Measurements from ENCODE around the gene HYOU1.
"Not testable (repeated sequence)": the region's sequence is repeated elsewhere in the genome, so short reads cannot be mapped to it uniquely, and the experiment has no call there.

HYOU1 gene

GRCh38 chr11:119085437-119085847 lies 28.4 kb upstream of the HYOU1 start:
- DNase-seq (ENCODE audit: low read depth in 1 of 2, low spot score in 1 of 2), result no peak

DNA sequence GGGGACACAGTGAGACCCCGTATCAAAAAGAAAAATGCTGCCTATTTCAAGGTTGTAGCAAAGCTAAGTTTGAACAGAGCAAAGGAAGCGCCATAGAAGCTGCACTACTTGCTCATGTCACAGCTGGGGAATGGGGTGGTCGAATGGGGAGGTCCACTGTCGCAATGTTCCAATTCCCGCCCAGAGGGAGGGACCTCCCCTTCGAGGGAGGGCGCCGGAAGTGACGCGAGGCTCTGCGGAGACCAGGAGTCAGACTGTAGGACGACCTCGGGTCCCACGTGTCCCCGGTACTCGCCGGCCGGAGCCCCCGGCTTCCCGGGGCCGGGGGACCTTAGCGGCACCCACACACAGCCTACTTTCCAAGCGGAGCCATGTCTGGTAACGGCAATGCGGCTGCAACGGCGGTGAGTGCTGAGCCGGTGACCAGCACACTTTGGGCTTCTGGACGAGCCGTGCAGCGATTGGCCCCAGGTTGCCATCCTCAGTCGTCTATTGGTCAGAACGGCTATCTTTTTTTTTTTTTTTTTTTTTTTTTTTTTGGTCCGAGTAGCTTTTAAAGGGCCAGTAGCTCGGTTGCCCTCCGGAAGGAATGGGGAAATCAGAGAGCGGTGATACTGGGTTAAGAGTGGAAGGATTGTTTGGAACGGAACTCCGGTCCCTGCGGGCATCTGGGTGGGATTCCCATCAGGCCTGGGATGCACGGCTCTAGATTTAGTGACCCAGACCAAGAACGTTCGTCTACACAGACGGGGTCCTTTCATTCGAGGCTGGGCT lies 27.8 kb upstream of the HYOU1 start, which contains the start of gene HMBS:
TSS of gene HMBS (plus strand) at position 219 of the 774 bp plus-strand sequence. CDS start at position 372, 153 bp downstream.
- peak; percentile 68 to 83 for DNase-seq (ENCODE audit: low read depth in 1 of 2, low spot score in 1 of 2)

DNA sequence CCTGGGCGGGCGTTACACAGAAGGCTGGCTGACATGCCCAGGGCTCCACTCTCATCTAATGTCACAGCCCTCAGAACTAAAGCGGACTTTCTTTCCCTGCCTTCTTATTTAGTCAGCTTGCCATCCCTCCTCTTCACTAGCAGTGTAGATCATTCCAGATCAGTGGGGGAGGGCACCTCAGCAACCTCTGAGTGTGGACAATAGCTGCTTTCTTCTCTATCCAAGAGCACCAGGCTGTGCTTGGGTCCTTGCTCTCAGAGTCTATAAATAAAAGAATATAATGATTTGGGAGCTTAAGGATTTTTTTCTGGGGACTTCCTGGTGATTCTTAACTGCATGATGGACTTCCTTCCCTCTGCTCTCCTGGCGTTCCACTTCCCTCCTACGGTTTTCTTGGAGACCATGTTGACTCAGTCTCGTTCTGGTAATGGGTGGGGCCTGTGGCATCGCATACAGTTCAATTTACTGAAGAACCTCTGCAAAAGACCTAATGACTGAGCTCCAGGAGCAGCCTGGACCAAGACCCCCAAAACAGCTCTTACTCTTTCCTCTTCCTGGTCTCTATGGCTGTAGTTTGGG lies 24.8 kb upstream of the HYOU1 start:
- DNase-seq (ENCODE audit: low read depth in 1 of 2, low spot score in 1 of 2), result no peak

- DNase-seq (ENCODE audit: low read depth in 1 of 2, low spot score in 1 of 2), result no peak
These were observed 21.8 kb upstream of the HYOU1 start for GRCh38 chr11:119078675-119079420.

- no peak for DNase-seq (ENCODE audit: low read depth in 1 of 2, low spot score in 1 of 2)
These were observed 20.8 kb upstream of the HYOU1 start for GRCh38 chr11:119077839-119078238.

DNA sequence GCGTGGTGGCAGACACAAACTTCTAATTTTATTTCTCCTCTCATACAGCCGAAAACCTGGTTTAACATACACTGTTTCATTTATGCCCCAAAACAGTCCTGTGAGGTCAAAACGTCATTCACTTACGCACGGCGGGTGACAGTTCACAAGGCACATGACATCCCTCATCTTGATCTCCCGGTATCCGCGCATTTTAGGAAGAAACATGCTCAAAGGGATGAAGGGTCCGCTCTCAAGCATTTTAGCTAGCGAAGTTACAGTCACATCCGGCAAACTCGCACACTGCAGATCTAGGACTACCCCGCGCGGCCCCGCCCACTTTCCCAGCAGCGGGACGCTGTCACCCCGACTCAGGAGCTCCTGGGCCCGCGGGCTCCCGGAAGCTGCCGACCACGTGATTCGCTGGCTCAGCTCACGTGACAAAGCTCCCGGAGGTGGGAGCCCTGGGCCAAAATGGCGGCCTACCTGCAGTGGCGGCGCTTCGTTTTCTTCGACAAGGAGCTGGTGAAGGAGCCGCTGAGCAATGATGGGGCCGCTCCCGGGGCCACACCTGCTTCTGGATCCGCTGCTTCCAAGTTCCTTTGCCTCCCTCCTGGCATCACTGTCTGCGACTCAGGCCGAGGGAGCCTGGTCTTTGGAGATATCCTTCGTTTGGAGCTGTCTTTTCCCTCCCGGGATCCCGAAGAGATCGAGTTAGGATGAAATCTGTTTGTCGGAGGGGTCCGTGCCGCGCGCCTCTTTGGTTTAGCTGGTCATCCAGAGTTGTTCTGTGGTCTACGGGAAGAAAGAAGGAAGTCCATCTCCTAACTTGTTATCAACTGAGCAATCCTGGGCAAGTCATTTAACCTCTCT lies 10.6 kb upstream of the HYOU1 start, which contains the start of gene VPS11:
TSS of gene VPS11 (plus strand) at position 448 of the 852 bp plus-strand sequence. CDS start at position 454, 6 bp downstream.
- peak; percentile 94 to 96 for DNase-seq (ENCODE audit: low read depth in 1 of 2, low spot score in 1 of 2)

DNA sequence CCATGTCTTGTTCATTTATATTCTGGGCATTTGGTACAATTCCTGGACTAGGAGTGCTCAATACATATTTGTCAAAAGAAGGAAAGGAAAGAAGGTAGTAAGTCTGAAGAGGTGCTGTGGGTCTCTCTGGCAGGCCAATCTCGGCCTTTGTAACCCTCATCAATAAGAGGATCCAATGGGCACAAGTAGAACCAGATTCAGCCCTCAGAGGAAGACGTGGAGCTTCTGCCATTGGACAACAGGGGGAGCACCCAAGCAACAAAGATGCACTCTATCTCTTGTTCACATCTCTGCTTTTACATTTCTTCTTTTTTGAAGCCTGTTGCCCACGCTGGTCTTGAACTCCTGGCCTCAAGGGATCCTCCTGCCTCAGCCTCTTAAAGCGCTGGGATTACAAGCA lies 8.4 kb upstream of the HYOU1 start:
- DNase-seq (ENCODE audit: low read depth in 1 of 2, low spot score in 1 of 2), result no peak

- DNase-seq (ENCODE audit: low read depth in 1 of 2, low spot score in 1 of 2), result no peak
These were observed 5.8 kb upstream of the HYOU1 start for GRCh38 chr11:119062779-119063178.

DNA sequence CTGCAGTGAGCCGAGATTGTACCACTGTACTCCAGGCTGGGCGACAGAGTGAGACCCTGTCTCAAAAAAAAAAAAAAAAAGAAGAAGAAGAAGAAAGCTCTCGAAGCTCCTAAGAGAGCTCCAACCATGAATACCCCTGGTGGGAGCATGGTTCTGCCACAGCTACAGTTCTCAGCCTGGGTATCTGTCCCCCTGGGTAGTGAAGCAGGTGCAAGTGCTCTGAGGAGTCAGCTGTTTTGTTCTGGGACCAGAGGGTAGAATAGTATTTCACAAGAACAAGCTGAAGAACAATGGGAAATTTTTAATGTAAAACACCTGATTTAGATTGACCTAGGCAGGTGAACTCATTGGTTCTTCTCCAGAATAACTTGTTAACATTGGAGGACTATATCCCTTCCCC lies 4.3 kb upstream of the HYOU1 start:
- DNase-seq (ENCODE audit: low read depth in 1 of 2, low spot score in 1 of 2), result no peak

DNA sequence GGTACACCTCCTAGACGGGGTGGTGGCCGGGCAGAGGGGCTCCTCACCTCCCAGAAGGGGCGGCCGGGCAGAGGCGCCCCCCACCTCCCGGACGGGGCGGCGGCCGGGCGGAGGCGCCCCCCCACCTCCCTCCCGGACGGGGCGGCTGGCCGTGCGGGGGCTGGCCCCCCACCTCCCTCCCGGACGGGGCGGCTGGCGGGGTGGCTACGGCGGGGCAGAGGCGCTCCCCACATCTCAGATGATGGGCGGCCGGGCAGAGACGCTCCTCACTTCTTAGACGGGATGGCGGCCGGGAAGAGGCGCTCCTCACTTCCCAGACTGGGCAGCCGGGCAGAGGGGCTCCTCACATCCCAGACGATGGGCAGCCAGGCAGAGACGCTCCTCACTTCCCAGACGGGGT lies 2.1 kb upstream of the HYOU1 start:
- not testable (repeated sequence) for DNase-seq (ENCODE audit: low read depth in 1 of 2, low spot score in 1 of 2)

DNA sequence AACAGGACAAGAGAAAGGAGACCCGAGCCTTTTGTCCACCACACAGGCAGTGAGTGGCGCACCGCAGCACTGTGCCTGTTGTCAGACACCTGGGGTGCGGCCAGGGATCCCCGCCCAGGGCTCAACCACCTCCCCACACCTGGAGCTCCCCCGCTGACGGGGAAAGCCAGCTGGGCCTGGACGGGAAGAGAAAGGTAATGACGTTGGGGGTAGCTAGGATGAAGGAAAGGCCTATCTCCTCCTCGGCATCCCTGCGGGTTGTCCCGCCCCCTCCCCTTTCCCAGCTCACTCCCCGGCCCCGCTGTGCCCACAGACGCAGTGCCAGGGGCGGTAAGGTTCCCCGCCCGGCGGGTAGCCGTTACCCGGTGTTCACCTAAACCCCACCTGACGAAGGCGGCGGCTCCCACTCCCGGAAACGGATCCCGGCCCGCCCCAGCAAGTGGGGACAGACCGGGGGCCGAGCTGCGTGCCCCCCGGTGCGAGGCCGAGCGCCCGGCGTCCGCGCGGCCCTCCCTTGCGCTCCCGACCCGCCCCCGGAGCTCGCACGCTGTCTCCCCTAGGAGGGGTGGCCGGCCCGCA lies 495 bp downstream of the HYOU1 start:
- DNase-seq (ENCODE audit: low read depth in 1 of 2, low spot score in 1 of 2), result peak in 1 of 2 donors; percentile 25

DNA sequence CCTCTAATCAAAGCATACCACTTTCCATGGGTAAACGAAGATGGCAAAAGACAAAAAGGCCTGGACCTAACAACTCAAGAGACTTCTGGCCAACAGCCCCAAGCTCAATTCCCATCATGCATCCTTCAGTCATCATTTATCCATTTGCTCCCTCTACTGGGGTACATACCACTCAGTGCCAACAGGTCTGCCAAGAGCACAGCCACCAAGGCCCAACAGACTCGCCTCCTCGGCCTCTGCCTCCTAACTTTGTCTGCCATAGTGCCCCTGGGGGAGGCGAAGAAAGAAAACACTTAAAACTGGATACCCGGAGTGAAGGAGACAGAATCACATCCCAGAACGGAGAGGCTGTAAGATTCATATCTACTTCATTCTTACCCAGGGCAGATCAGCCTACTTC lies 1.1 kb downstream of the HYOU1 start:
- no peak for DNase-seq (ENCODE audit: low read depth in 1 of 2, low spot score in 1 of 2)

DNA sequence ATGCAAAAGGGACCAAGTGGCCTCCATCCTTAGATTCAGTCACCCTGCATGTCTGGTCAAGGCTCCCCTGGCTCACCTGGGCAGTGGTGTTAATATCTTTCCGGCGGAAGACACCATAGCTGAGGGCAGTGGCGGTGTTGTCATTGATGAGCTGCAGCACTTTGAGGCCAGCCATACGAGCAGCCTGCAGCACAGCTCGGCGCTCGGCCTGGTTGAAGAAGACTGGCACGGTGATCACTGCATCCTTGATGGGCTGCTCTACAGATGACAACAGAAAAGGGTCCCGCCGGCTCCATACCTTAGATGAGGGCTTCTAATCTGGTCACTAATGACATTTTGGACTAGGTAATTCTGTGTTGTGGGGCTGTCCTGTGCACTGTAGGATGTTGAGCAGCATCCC lies 2.6 kb downstream of the HYOU1 start:
- no peak for DNase-seq (ENCODE audit: low read depth in 1 of 2, low spot score in 1 of 2)

- DNase-seq (ENCODE audit: low read depth in 1 of 2, low spot score in 1 of 2), result no peak
These were observed 4.7 kb downstream of the HYOU1 start for GRCh38 chr11:119052163-119052814.

DNA sequence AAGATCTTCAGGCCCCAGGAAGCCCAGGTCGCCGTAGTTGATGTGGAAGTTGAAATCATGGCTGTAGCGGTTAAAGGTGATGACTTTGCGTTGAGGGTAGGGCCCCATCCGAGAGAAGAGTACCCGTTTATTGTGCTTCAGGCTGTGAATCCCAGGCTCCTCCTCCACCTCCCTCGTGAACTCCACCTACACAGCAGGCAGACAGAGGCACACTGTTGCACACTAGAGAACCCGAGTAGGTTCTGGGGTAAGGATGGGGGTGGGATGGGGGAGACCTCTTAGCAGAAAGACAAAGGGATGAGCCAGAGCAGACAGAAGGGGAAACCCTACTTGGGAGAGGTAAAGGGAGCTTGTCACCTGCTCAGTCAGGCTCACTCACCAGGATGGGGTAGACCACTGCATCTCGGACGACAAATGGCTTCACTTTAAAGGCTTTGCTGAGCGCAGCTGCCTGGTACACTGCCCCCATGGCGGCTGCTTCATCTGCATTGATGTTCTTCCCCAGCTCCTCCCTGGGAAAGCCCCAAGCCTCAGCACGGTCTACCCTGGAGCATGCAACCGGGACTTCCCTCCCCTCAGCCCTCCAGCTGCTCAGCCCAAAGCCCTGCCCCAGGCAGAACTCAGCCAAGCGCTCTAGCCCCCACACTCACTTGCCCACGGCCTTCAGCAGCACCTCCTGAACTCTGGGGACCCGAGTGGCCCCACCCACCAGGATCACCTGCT lies 5.4 kb downstream of the HYOU1 start:
- DNase-seq (ENCODE audit: low read depth in 1 of 2, low spot score in 1 of 2), result no peak

DNA sequence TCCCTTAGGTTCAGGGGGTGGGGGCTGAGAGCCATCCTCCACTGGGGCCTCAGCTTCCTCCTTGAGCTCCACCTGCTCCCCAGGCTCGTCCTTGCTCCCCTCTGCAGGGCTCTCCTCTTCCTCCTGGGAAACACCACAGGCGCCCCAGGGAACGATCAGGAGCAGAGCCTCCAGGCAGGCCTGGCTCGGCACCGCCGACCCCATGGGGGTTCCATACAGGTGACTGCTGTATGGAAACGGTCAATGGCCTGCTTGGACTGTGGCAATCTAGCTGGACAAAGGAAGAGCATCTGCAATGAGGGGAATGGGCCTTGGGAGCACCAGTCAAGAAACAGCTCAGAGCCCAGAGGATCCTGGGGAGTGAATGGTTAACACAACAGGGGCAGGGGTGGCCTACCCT lies 7.9 kb downstream of the HYOU1 start:
- DNase-seq (ENCODE audit: low read depth in 1 of 2, low spot score in 1 of 2), result no peak

GRCh38 chr11:119048644-119049043 lies 8.4 kb downstream of the HYOU1 start:
- no peak for DNase-seq (ENCODE audit: low read depth in 1 of 2, low spot score in 1 of 2)

DNA sequence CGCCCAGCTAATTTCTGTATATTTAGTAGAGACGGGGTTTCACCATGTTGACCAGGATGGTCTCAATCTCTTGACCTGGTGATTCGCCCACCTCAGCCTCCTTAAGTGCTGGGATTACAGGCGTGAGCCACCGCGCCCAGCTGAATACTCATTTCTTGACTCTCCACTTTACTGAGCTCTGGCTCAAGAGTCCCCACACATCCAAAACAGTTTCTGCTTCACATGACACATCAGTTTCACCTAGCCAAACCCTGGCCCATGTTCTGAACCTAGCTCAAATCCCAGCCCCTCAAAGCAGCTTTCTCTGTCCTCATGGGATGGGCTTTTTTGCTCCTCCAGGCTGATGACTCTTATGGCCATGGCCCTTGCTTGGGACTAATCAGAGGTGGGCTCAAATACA lies 9.8 kb downstream of the HYOU1 start:
- no peak for DNase-seq (ENCODE audit: low read depth in 1 of 2, low spot score in 1 of 2)

DNA sequence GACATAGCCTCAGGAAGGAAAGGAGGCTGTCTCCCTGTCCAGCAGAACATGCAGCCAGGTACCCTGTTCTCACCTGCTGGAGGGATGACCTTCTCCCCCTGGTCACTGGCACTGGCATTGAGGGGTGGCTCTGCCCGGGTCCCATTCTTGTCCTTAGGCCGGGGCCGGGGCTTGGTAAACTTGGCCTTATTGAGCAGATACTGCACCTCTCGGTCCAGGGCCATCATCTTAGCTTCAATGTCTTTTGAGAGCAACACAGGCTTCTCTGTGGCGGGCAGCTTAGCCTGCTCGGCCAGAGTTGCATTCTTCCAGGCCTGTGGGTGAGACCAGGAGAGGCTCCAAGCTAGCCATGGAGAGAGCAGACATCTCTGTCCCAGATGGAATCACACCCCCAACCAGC lies 10.5 kb downstream of the HYOU1 start:
- DNase-seq (ENCODE audit: low read depth in 1 of 2, low spot score in 1 of 2), result no peak

DNA sequence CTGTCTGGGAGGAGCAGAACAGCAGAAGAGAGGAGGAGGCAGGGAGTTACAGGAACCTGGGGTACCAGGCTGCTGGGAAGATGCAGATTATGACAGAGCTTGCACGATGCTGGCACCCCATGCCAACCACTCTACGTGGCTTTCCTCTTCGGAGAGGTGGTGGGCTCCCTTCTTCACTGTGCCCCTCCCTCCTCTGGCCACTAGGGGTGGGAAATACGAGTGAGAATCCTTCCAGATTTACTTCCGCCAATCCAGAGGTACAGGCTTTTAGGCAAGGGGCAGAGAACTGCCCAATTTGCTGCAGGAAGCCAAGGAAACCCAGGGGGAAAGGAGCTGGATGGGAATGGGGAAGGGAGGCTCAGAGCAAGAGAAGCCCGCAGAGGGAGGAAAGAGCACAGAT lies 12.3 kb downstream of the HYOU1 start:
- no peak for DNase-seq (ENCODE audit: low read depth in 1 of 2, low spot score in 1 of 2)
